VCaP (cell line): ENCODE data around the gene ULBP2.

Source experiments
- H3K27ac ChIP-seq: fragments of 450-650 bp; 2 replicates; pipeline ENCODE4 v1.5.1; 2017
- TF ChIP-seq, protein P1 (sequence below): fragments of 450-650 bp; conservative IDR thresholded peaks from 2 replicates; pipeline ENCODE4 v1.5.1; 2017; ENCODE audit warnings: mild to moderate bottlenecking, moderate library complexity

Gene ULBP2

DNA sequence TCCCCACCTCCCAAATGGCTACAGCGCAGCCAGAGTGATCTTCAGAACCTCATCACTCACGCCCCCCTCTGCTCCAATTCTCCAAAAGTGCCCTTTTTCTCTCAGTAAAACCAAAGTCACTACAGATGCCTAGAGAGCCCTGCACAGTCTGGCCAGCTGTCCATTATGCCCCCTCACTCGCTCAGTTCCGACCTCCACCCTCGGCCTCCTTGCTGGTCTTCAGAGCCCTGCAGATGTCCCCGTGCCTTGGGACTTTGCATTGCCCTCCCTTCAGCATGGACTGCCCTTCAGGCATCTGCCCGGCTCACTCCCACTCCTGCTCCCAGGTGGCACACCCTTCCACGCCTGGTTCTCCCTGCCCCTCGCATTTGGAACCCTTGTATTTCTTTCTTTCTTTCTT, 42.8 kb upstream of the ULBP2 start:
- TF ChIP-seq, protein P1, sequence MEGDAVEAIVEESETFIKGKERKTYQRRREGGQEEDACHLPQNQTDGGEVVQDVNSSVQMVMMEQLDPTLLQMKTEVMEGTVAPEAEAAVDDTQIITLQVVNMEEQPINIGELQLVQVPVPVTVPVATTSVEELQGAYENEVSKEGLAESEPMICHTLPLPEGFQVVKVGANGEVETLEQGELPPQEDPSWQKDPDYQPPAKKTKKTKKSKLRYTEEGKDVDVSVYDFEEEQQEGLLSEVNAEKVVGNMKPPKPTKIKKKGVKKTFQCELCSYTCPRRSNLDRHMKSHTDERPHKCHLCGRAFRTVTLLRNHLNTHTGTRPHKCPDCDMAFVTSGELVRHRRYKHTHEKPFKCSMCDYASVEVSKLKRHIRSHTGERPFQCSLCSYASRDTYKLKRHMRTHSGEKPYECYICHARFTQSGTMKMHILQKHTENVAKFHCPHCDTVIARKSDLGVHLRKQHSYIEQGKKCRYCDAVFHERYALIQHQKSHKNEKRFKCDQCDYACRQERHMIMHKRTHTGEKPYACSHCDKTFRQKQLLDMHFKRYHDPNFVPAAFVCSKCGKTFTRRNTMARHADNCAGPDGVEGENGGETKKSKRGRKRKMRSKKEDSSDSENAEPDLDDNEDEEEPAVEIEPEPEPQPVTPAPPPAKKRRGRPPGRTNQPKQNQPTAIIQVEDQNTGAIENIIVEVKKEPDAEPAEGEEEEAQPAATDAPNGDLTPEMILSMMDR, result no peak
- H3K27ac ChIP-seq, result no peak overlapping the region

DNA sequence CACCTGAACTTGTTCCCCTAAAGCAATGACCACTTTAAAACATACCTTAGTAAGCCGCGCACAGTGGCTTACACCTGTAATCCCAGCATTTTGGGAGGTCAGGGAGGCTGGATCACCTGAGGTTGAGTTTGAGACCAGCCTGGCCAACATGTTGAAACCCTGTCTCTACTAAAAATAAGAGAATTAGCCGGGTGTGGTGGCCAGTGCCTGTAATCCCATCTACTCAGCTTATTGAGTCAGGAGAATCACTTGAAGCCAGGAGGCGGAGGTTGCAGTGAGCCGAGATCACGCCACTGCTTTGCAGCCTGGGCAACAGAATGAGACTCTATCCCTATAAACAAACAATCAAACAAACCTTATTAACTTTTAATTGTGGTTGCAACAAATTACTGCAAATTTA, 42.3 kb upstream of the ULBP2 start:
- TF ChIP-seq, protein P1, result no peak
- no peak overlapping the region for H3K27ac ChIP-seq

DNA sequence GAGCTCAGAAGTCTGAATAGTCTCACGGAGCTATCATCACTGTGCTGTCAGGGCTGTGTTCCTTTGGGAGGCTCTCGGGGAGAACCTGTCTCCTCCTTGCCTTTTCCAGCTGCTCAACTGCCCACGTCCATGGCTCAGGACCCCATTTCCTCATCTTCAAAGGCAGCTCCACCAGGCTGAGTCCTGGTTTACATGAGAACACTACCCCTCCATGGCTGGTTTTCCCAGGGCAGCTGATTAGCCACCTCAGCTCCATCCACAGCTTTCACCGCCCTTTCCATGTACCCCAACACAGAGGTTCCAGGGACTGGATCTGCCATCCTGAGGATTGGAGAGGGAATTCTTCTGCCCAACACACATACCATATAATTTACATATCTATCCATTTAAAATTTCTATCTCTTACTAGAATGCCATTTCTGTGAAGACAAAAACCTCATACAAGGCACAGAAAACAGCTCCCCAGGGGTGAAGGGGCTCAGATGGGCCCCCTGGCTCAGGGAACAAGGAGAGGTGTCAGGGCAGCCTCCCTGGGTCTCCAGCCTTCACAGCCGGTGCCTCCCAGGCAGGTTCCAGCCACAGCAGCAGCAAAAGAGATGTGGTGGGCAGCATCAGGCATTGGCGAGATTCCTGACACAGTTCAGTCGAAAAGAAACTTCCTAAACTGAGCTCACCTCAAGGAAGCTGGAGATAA, 41.7 kb upstream of the ULBP2 start:
- TF ChIP-seq, protein P1, result no peak
- H3K27ac ChIP-seq, result no peak overlapping the region

DNA sequence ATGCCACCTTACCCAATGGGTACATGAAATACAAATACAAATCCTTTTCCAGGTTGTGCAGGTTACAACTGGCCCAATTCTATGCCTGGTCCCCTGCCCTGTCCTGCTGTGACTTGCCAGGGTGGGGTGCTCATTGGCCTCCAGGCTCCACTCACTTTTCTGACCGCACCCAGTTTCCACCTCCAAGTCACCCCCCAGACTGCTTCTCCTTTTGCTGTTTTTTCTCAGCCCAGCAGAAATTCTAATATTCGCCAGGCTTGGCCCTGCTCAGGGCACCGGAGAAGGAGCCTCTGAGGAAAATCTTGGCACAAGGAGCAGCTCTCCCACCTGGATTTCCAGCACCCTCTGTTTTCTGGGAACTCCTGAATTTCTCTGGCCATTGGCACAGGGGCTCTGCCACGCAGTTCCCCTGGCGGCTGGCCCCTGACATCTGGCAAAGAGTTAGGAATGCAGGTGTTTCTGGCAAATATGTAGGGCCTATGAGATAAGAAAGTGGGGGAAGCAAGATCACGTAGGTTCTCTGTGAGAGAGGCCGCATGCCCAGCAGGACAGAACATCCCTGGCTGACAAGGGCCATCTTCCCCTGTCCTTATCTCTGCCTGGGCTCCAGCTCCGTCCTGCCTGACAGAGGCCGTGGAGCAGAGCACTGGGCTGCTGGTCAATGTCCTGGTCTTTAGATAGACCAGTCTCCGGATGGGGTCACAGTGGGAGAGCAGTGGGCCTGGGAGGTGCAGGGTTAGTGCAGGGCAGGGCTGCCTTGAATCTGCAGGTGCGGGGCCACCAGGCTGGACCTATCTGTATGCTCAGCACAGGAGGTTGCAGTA, 41.0 kb upstream of the ULBP2 start:
- TF ChIP-seq, protein P1, result no peak
- no peak overlapping the region for H3K27ac ChIP-seq

DNA sequence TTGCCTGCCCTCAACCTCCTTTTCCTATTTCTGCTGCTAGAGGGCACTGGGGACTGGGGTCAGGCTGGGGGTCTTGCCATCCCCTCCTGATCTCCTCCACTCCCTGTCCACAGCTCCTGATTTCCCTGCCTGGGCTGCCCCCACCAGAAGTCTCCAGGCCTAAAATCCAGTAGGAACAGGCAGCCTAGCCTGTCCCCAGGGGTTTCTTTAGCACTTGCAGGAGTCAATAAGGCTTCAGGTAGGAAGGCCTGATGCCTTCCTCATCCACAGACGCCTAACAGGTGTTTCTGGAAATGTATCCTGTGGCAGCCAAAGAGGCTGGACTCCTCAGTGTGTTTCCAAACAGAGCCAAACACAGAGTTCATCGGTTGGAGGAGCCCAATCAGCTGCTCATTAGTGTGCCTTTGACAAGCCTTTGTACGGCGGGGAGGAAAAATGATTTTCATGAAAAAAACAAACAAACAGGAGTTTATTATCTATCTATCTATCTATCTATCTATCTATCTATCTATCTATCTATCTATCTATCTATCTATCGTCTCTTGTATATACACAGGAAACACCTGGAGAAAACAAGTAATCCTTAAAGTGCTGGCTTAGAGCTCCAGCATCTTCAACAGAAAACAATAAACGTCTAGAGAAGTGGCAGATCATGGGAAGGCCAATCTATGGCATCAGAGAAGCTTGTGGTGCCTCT, 40.2 kb upstream of the ULBP2 start:
- TF ChIP-seq, protein P1, result no peak
- H3K27ac ChIP-seq, result no peak overlapping the region

DNA sequence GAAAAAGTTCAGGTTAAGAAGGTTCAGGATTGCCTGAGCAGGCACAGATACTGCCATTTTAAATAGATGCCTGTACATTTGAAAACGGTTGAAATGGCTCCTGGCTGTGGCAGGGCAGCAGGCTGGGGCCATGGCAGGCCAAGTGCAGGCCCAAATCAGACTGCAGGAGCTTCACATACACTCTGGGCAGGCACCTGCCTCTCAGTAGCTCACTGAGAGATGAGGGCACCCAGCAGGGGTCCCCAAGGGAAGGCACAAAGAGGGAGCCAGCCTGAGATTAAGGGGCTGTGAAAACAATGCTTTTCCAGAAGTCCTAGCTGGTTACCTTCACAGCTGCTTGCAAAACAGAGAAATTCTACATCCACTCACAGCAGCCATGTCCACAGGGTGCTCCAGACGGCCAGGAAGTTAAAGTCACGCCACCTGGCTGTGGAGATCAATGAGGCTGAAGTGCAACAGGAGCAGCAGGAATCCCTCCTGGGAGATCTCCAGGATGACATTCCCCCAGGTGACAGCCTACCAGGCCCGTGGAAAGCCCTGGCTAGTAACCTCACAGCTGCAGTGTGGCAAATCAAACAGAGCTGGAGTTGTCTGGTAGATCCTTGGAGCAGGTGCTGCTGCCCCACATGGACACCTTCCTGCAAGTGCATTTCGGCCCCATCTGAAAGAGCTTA, 37.7 kb upstream of the ULBP2 start:
- H3K27ac ChIP-seq, result no peak overlapping the region
- TF ChIP-seq, protein P1, result no peak
